KBM-7 (cell line): Measurements from ENCODE around the gene SLU7.

Experiments used
- DNase-seq: peaks from one replicate; pipeline ENCODE4 v3.0.0-alpha.2; 2015
- in situ Hi-C: fragments of 300-500 bp; cut with MboI; formaldehyde crosslinking; loops from 2 replicates; pipeline ENCODE4 v1.14.3; 2020; ENCODE audit warnings: low sequenced_read_pairs, low pct_unique_long_range_greater_than_20kb, mixed read lengths

SLU7 gene

GRCh38 chr5:160377651-160378050, 41.2 kb downstream of the SLU7 start:
- in situ Hi-C loops, result loop anchor here (25.0 kb wide), 1 partner anchor 940 kb away; no protein-coding TSS in a partner anchor
- DNase-seq, result no peak

GRCh38 chr5:160376416-160376815, 42.5 kb downstream of the SLU7 start:
- DNase-seq, result no peak
- in situ Hi-C loops, result loop anchor here (25.0 kb wide), 1 partner anchor 939 kb away; no protein-coding TSS in a partner anchor

GRCh38 chr5:160375701-160376100, 43.2 kb downstream of the SLU7 start:
- DNase-seq, result no peak
- in situ Hi-C loops, result loop anchor here (25.0 kb wide), 1 partner anchor 938 kb away; no protein-coding TSS in a partner anchor

- in situ Hi-C loops, result loop anchor here (25.0 kb wide), 1 partner anchor 938 kb away; no protein-coding TSS in a partner anchor
- no peak for DNase-seq
These were observed 43.7 kb downstream of the SLU7 start for GRCh38 chr5:160375166-160375565.

- no peak for DNase-seq
- in situ Hi-C loops, result no loop called here
These were observed 47.6 kb downstream of the SLU7 start for GRCh38 chr5:160371294-160371693.

- DNase-seq, result no peak
- in situ Hi-C loops, result no loop called here
These were observed 48.2 kb downstream of the SLU7 start for GRCh38 chr5:160370713-160371034.

GRCh38 chr5:160369990-160370712, 48.7 kb downstream of the SLU7 start, which contains the start of gene C1QTNF2:
Gene C1QTNF2 (minus strand): TSS chr5:160370626. CDS start chr5:160355011, 15,615 bp downstream.
- DNase-seq, result peak; percentile 37
- in situ Hi-C loops, result no loop called here

GRCh38 chr5:160367885-160368284, 51.0 kb downstream of the SLU7 start:
- in situ Hi-C loops, result no loop called here
- DNase-seq, result no peak

GRCh38 chr5:160367261-160367660, 51.6 kb downstream of the SLU7 start:
- in situ Hi-C loops, result no loop called here
- no peak for DNase-seq

- in situ Hi-C loops, result no loop called here
- DNase-seq, result no peak
These were observed 52.7 kb downstream of the SLU7 start for GRCh38 chr5:160366230-160366629.

GRCh38 chr5:160363660-160364395, 55.1 kb downstream of the SLU7 start:
- no peak for DNase-seq
- in situ Hi-C loops, result no loop called here

- in situ Hi-C loops, result no loop called here
These were observed 55.7 kb downstream of the SLU7 start for GRCh38 chr5:160363211-160363610.

GRCh38 chr5:160361624-160362228, 57.2 kb downstream of the SLU7 start:
- no peak for DNase-seq
- in situ Hi-C loops, result no loop called here

More at GRCh38 chr5:160363211-160363610, 55.7 kb downstream of the SLU7 start:
- DNase-seq, result no peak

- no peak for DNase-seq
- in situ Hi-C loops, result no loop called here
These were observed 58.6 kb downstream of the SLU7 start for GRCh38 chr5:160360310-160360709.

GRCh38 chr5:160359816-160360215, 59.1 kb downstream of the SLU7 start:
- in situ Hi-C loops, result no loop called here
- DNase-seq, result no peak

- DNase-seq, result no peak
- in situ Hi-C loops, result no loop called here
These were observed 59.6 kb downstream of the SLU7 start for GRCh38 chr5:160359242-160359641.

GRCh38 chr5:160357861-160358411, 60.9 kb downstream of the SLU7 start:
- in situ Hi-C loops, result no loop called here
- DNase-seq, result no peak

GRCh38 chr5:160357394-160357793, 61.5 kb downstream of the SLU7 start:
- in situ Hi-C loops, result no loop called here
- DNase-seq, result no peak

- no peak for DNase-seq
- in situ Hi-C loops, result no loop called here
These were observed 62.1 kb downstream of the SLU7 start for GRCh38 chr5:160356550-160357347.
